BLaER1 treated with 17β-estradiol and CSF1 and Interleukin-3, amounts not matched to agents 10 nM and 100 nM (cell line): ENCODE measurements around the gene OVOL3.
"Not testable (repeated sequence)": the region's sequence is repeated elsewhere in the genome, so short reads cannot be mapped to it uniquely, and the experiment has no call there.

ENCODE experiments used
- H3K27ac ChIP-seq, 11 experiments: shearing (Covaris generic); formaldehyde crosslinking; 2 replicates each; pipeline ENCODE4 v1.8.1; 2022
- H3K27me3 ChIP-seq, 11 experiments: shearing (Covaris generic); formaldehyde crosslinking; 2 replicates each; pipeline ENCODE4 v1.8.1; 2022
- H3K36me3 ChIP-seq, 11 experiments: shearing (Covaris generic); formaldehyde crosslinking; 2 replicates each; pipeline ENCODE4 v1.8.1; 2022
- H3K4me1 ChIP-seq, 10 experiments: shearing (Covaris generic); formaldehyde crosslinking; 2 replicates each; pipeline ENCODE4 v1.8.1; 2022
- H3K4me2 ChIP-seq, 11 experiments: shearing (Covaris generic); formaldehyde crosslinking; 2 replicates each; pipeline ENCODE4 v1.8.1; 2022
- H3K4me3 ChIP-seq, 10 experiments: shearing (Covaris generic); formaldehyde crosslinking; 2 replicates each; pipeline ENCODE4 v1.8.1; 2022
- H3K9ac ChIP-seq, 11 experiments: shearing (Covaris generic); formaldehyde crosslinking; 2 replicates each; pipeline ENCODE4 v1.8.1; 2022
- H3K9me3 ChIP-seq, 11 experiments: shearing (Covaris generic); formaldehyde crosslinking; replicated peaks in 1 of 11; 2 replicates each; pipeline ENCODE4 v1.8.1; 2022
- H4K20me1 ChIP-seq, 11 experiments: shearing (Covaris generic); formaldehyde crosslinking; 2 replicates each; pipeline ENCODE4 v1.8.1; 2022
- Cebpa-rat ChIP-seq, 11 experiments: shearing (Covaris generic); IDR thresholded peaks; 2 replicates each; pipeline ENCODE4 v1.8.1; 2022

Gene OVOL3

GRCh38 chr19:36116344-36116637, 5.3 kb downstream of the OVOL3 start:
- Histone ChIP-seq H3K9me3 (no peaks in the 10 kb centered on the region), H3K27ac (peak overlapping the region in 9 of 11 experiments; percentile 47 to 83 (median 76); a peak in 15 of 22 replicates), H3K36me3 (peaks cover 58 to 76% (median 70%) of the 10 kb centered on the region in 11 experiments), H3K4me3 (peak overlapping the region; percentile 81 to 95 (median 86)), H4K20me1 (peaks cover 0 to 70% (median 35%) of the 10 kb centered on the region in 11 experiments; a peak in 16 of 22 replicates), H3K4me2 (peak overlapping the region; percentile 61 to 99 (median 95)), H3K27me3 (no peaks in the 10 kb centered on the region), H3K4me1 (peaks cover 46 to 58% (median 52%) of the 10 kb centered on the region in 10 experiments), H3K9ac (peak overlapping the region; percentile 72 to 92 (median 83))
- no peak for TF ChIP-seq Cebpa-rat (IDR thresholded peaks at IDR 0.05)

DNA sequence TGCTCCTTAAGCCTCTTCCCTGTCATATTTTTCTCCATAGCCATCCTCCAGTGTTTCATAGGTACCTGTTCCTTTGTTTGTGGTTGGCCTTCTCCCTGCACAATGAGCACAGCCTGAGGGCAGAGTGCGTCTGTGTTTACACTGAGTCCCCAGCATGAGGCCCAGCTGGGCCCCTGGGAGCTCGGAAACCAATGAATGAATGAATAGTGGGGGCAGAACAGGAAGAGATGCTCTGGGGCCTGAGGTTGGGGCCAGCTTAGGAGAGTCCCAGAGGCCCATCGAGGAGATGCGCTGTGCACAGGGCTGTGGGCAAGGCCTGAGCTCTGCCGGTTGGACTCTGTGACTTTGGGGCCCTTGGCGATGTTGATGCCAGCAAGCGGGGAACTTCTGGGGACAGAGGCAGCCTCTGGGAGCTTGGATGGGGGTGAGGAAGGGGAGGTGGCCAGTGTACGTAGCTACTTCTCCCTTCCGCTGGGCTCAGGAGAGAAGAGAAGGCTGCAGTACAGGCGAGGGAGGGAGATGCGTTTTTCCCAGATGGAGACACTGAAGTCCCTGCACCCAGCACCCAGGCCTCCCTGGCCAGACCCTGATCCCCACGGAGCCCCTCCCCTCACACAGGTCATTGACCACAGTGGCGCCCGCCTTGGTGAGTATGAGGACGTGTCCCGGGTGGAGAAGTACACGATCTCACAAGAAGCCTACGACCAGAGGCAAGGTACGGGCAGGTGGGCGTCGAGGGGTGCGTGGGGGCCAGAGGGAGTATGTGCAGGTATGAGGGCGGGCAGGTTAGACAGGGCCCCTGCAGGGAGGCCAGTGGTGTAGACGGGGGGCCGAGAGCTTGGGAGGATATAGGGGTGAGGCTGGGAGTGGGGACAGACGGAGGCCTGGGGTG, 9.4 kb downstream of the OVOL3 start:
- peak overlapping the region in 3 of 11 experiments; percentile 11 to 40 (median 34); a peak in 4 of 22 replicates for H3K27ac ChIP-seq
- H3K36me3 ChIP-seq: peaks cover 76 to 92% (median 86%) of the 10 kb centered on the region in 11 experiments
- H4K20me1 ChIP-seq: peaks cover 0 to 51% (median 28%) of the 10 kb centered on the region in 11 experiments; a peak in 14 of 22 replicates
- H3K27me3 ChIP-seq: no peaks in the 10 kb centered on the region
- H3K4me2 ChIP-seq: peak overlapping the region in 8 of 11 experiments; percentile 27 to 58 (median 42); a peak in 16 of 22 replicates
- H3K9me3 ChIP-seq: no peaks in the 10 kb centered on the region
- peak overlapping the region in 10 of 11 experiments; percentile 33 to 60 (median 50); a peak in 16 of 22 replicates for H3K9ac ChIP-seq
- TF ChIP-seq Cebpa-rat (IDR thresholded peaks at IDR 0.05): no peak
- H3K4me1 ChIP-seq: peaks cover 29 to 50% (median 43%) of the 10 kb centered on the region in 10 experiments
- no peak overlapping the region for H3K4me3 ChIP-seq

- peaks cover 0 to 48% (median 26%) of the 10 kb centered on the region in 11 experiments; a peak in 14 of 22 replicates for H4K20me1 ChIP-seq
- TF ChIP-seq Cebpa-rat (IDR thresholded peaks at IDR 0.05): no peak
- no peaks in the 10 kb centered on the region for H3K9me3 ChIP-seq
- H3K27me3 ChIP-seq: no peaks in the 10 kb centered on the region
- H3K4me2 ChIP-seq: peak overlapping the region in 3 of 11 experiments; percentile 7 to 19 (median 14); a peak in 1 of 22 replicates
- H3K4me1 ChIP-seq: peaks cover 28 to 48% (median 41%) of the 10 kb centered on the region in 10 experiments
- H3K4me3 ChIP-seq: no peak overlapping the region
- H3K36me3 ChIP-seq: peaks cover 83 to 98% (median 92%) of the 10 kb centered on the region in 11 experiments
- H3K27ac ChIP-seq: 0 out of 22 replicates have a peak overlapping the region, but pooled peaks of 1 of the 11 experiments have one; percentile 23
- peak overlapping the region in 5 of 11 experiments; percentile 15 to 36 (median 29); a peak in 7 of 22 replicates for H3K9ac ChIP-seq
These were observed 10.0 kb downstream of the OVOL3 start for GRCh38 chr19:36120984-36121358.

DNA sequence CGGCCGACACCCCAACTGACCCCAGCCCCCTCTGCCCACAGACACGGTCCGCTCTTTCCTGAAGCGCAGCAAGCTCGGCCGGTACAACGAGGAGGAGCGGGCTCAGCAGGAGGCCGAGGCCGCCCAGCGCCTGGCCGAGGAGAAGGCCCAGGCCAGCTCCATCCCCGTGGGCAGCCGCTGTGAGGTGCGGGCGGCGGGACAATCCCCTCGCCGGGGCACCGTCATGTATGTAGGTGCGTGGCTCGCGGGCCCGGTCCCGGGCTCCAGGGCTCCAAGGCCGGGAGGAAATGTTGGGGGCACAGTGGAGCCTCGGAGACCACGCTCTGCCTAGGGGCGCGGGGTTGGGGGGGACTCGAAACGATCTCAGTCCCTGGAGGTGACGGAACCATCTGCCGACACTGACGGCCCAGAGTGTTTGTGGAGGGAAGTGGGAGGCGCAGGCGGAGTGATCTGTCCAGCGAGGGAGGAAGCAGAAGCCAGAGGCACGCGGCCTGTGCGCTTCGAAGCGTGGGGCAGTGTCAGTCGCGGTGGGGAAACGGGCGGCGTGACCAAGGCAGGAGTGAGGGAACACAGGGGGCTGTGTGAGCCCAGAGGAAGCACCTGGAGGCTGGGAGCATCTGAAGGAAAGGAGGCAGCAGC, 10.7 kb downstream of the OVOL3 start:
- H3K27ac ChIP-seq: peak overlapping the region in 3 of 11 experiments; percentile 18 to 34 (median 23); a peak in 1 of 22 replicates
- peak overlapping the region in 6 of 11 experiments; percentile 7 to 28 (median 16); a peak in 3 of 22 replicates for H3K4me2 ChIP-seq
- H3K9me3 ChIP-seq: no peaks in the 10 kb centered on the region
- H3K4me3 ChIP-seq: no peak overlapping the region
- peaks cover 0 to 41% (median 20%) of the 10 kb centered on the region in 11 experiments; a peak in 13 of 22 replicates for H4K20me1 ChIP-seq
- H3K4me1 ChIP-seq: peaks cover 22 to 44% (median 35%) of the 10 kb centered on the region in 10 experiments
- H3K36me3 ChIP-seq: peaks cover 81 to 97% (median 91%) of the 10 kb centered on the region in 11 experiments
- peak overlapping the region in 7 of 11 experiments; percentile 15 to 36 (median 29); a peak in 8 of 22 replicates for H3K9ac ChIP-seq
- no peak for TF ChIP-seq Cebpa-rat (IDR thresholded peaks at IDR 0.05)
- no peaks in the 10 kb centered on the region for H3K27me3 ChIP-seq

DNA sequence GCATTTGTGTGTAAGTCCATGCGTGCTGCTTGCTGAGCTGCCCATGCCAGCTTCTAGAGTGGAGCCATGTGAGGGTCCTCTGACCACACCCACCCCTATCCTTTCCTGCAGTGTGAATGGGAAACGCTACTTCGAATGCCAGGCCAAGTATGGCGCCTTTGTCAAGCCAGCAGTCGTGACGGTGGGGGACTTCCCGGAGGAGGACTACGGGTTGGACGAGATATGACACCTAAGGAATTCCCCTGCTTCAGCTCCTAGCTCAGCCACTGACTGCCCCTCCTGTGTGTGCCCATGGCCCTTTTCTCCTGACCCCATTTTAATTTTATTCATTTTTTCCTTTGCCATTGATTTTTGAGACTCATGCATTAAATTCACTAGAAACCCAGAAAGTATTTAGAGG, 14.6 kb downstream of the OVOL3 start:
- Histone ChIP-seq H3K9ac (0 out of 22 replicates have a peak overlapping the region, but pooled peaks of 1 of the 11 experiments have one; percentile 11), H3K27ac (no peak overlapping the region), H4K20me1 (peaks cover 0 to 14% (median 1%) of the 10 kb centered on the region in 11 experiments; a peak in 6 of 22 replicates), H3K4me3 (no peak overlapping the region), H3K36me3 (peaks cover 50 to 57% (median 54%) of the 10 kb centered on the region in 11 experiments), H3K27me3 (no peaks in the 10 kb centered on the region), H3K4me1 (peaks cover 19 to 50% (median 40%) of the 10 kb centered on the region in 10 experiments; a peak in 19 of 20 replicates), H3K4me2 (no peak overlapping the region), H3K9me3 (peaks cover 0 to 14% (median 0%) of the 10 kb centered on the region in 11 experiments; a peak in 5 of 22 replicates)
- TF ChIP-seq Cebpa-rat (IDR thresholded peaks at IDR 0.05): no peak

DNA sequence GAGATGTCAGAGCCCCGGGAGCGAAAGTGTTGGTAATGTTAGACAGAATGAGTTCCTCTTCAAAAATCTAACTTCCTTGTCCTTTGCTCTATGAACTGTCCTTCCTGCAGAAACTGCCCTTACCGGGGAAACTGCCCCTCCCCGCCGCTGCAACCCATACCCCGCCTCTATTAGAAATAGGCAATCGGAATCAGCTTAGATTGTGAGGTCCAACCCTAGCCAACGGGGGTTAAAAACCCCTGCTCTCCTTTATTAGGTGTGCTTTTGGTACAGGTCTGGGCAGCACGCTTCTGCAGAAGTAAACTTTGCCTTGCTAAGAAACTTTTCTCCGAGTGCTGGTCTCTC, 17.4 kb downstream of the OVOL3 start:
- peaks cover 0 to 14% (median 0%) of the 10 kb centered on the region in 11 experiments; a peak in 5 of 22 replicates for H3K9me3 ChIP-seq
- peak overlapping the region; percentile 77 to 92 (median 85) for H3K9ac ChIP-seq
- H3K4me2 ChIP-seq: peak overlapping the region; percentile 73 to 94 (median 86)
- peak overlapping the region; percentile 79 to 97 (median 88); a peak in 21 of 22 replicates for H3K27ac ChIP-seq
- no peaks in the 10 kb centered on the region for H3K27me3 ChIP-seq
- peaks cover 47 to 60% (median 55%) of the 10 kb centered on the region in 10 experiments for H3K4me1 ChIP-seq
- no peaks in the 10 kb centered on the region for H4K20me1 ChIP-seq
- peaks cover 25 to 32% (median 28%) of the 10 kb centered on the region in 11 experiments for H3K36me3 ChIP-seq
- H3K4me3 ChIP-seq: peak overlapping the region; percentile 56 to 72 (median 62)
- no peak for TF ChIP-seq Cebpa-rat (IDR thresholded peaks at IDR 0.05)

- peak in 8 of 11 experiments; percentile 10 to 70 (median 50); a peak in 10 of 22 replicates for TF ChIP-seq Cebpa-rat (IDR thresholded peaks at IDR 0.05)
- not testable (repeated sequence) for H3K27me3 ChIP-seq, H4K20me1 ChIP-seq, H3K4me3 ChIP-seq, H3K36me3 ChIP-seq
- Histone ChIP-seq H3K9me3 (peaks cover 0 to 14% (median 0%) of the 10 kb centered on the region in 11 experiments; a peak in 5 of 22 replicates), H3K4me2 (peak overlapping the region; percentile 44 to 94 (median 75)), H3K27ac (peak overlapping the region in 10 of 11 experiments; percentile 54 to 97 (median 84); a peak in 21 of 22 replicates), H3K9ac (peak overlapping the region in 9 of 11 experiments; percentile 35 to 70 (median 63); a peak in 16 of 22 replicates), H3K4me1 (peaks cover 48 to 65% (median 55%) of the 10 kb centered on the region in 10 experiments)
These were observed 20.3 kb downstream of the OVOL3 start for GRCh38 chr19:36131221-36131620.

- H3K4me1 ChIP-seq: peaks cover 33 to 64% (median 44%) of the 10 kb centered on the region in 10 experiments
- H3K4me2 ChIP-seq, H3K27ac ChIP-seq: not testable (repeated sequence)
These were observed 23.9 kb downstream of the OVOL3 start for GRCh38 chr19:36134867-36135266.

More at GRCh38 chr19:36134867-36135266, 23.9 kb downstream of the OVOL3 start:
- H3K9ac ChIP-seq: 0 out of 22 replicates have a peak overlapping the region, but pooled peaks of 1 of the 11 experiments have one; percentile 26
- H3K4me3 ChIP-seq, H3K36me3 ChIP-seq, H3K27me3 ChIP-seq, H3K9me3 ChIP-seq, H4K20me1 ChIP-seq: not testable (repeated sequence)
